DLD1 (cell line): ENCODE measurements around the gene AGBL4.

Source experiments
- in situ Hi-C: cut with HindIII; loops from 2 replicates; pipeline ENCODE4 v1.10.0; 2017; ENCODE audit warnings: low sequenced_read_pairs

The AGBL4 gene

DNA sequence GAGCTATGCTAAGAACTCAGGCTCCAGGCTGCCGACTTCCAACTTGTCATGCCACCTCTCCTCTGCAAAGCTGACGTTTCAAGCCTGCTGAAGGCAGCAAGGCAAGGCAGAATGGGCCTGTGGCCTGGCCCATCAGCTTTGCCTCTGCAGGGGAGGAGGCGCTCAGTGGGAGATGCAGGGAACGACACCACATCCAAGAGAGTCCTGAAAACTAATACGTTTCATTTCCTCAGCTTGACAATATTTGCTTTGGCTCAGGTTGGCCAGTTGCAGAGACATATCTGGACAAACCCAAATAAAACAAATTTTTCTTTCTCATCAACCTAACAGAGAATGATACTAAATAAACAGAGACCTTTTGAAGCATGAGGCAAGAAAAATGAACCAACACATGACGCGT lies 1282.4 kb downstream of the AGBL4 start:
- in situ Hi-C loops: no loop called here

DNA sequence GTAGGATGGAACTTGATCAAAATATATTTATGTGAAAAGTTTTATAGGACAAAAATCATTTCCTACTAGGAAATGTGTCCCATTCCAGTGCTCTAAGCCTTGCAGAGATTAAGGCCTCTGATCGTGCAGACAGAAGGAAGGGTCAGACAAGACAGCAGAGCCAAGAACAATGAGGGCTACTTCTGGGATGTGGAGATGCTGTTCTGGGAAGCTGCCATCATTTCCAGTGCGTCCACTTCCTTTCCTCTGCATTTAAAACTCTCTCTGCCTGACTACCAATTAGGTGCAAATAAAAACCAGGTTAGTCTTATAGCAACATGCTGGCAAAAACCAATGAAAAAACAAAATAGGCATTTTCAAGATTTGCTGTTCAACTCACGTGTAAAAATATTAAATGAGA lies 1283.1 kb downstream of the AGBL4 start:
- in situ Hi-C loops: no loop called here

DNA sequence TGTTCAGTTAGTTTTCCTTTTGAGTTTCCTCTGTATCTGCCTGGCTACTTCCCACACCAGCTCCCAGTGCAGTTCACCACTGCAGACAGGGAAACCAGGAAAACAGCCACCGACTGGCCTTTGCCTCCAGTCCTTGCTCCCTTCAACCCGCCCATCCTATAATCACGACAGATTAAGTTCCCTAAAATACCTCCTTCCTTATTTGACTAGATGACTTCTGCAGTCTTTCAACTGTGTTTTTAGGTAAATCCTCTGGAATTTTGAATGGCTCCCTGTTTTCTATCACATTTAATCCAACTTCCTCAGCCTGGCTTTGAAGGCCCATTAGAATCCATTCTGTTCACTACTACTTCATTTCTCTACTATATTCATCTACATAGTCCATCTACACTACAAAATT lies 1284.7 kb downstream of the AGBL4 start:
- in situ Hi-C loops: no loop called here

DNA sequence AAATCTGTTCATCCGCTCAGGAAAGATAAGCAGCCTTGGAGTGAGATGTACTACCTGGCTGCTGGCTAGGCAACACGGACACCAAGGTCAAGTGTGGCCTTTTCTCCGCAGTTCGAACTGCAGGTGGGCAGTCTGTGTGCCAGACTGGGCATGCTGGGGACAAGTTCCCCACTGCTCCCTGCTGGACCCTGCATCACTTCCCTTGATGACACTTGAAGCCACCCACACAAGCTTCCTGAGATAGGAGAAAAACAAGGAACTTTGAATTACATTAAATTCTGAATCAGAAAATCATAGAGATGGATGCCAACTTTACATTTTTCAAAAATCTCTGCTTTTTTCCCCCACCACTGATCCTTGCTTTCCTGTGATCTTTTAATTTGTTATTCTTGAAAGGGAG lies 1285.4 kb downstream of the AGBL4 start:
- in situ Hi-C loops: no loop called here

- in situ Hi-C loops: no loop called here
Observed at GRCh38 chr1:48735796-48736195, 1288.0 kb downstream of the AGBL4 start.

- in situ Hi-C loops: no loop called here
Observed at GRCh38 chr1:48730164-48730910, 1293.4 kb downstream of the AGBL4 start.

- in situ Hi-C loops: no loop called here
Observed at GRCh38 chr1:48728584-48728983, 1295.2 kb downstream of the AGBL4 start.

DNA sequence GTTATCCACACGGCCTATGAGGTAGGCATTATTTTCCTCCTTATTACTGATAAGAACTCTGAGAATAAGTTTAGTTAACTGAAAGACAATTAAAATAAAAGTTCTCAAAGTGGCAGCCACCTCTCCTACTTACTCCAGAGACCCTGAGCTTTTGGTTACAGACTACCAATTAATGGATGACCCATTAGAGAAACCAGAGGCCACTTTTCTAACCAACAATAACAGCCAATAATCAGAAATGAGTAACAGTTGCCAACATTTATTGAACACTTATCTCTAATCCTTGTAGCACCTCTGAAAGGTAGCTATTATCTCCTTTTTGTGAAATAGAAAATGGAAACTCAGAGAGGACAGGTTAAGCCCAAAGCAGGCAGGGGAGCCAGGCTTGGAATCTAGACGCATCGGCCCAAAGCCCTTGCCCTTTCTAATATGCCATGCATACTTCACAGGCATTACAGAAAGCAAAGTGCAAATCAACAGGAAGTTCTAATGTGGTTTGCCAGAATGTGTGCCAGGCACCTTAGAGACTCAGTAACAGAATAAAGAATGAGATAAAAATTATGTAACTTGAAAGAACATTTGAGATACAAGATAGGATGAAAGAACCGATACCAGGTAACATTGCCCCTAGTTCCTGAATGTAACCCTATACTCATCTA lies 1297.1 kb downstream of the AGBL4 start:
- in situ Hi-C loops: no loop called here

GRCh38 chr1:48726139-48726538 lies 1297.6 kb downstream of the AGBL4 start:
- in situ Hi-C loops: no loop called here

DNA sequence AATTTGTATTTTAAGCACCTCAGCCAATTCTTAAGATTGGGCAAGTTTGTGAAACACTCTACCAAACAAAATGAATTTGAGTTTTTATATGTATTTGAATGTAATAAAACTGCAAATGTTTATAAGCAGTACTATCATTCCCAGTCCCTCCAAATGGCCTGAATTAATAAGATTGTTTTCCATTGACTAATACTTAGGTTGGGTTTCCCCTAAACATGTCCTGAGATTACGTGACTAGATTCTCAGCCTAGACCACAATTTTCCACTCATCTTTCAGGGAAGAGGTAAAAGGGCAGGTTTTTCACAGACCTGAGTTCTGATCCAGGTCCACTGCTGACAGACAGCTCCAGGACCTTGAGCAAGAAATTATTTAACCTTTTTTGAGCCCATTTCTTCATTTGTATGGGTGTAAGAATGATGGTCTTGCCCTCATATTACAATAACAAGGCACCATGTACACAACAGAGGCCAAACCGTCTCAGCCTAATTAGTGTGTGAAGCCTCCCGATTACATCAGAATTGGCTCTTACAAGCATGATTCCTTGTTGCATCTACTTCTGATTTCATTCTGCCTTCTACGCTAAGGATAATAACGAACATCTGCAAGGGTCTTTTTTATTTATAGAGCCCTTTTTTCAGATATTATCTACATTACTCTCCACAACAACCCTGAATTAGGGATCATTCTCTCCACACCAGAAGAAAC lies 1298.3 kb downstream of the AGBL4 start:
- in situ Hi-C loops: no loop called here

GRCh38 chr1:48720929-48721328 lies 1302.8 kb downstream of the AGBL4 start:
- in situ Hi-C loops: no loop called here

- in situ Hi-C loops: no loop called here
Observed at GRCh38 chr1:48718705-48719104, 1305.0 kb downstream of the AGBL4 start.

- in situ Hi-C loops: no loop called here
Observed at GRCh38 chr1:48718116-48718630, 1305.6 kb downstream of the AGBL4 start.

DNA sequence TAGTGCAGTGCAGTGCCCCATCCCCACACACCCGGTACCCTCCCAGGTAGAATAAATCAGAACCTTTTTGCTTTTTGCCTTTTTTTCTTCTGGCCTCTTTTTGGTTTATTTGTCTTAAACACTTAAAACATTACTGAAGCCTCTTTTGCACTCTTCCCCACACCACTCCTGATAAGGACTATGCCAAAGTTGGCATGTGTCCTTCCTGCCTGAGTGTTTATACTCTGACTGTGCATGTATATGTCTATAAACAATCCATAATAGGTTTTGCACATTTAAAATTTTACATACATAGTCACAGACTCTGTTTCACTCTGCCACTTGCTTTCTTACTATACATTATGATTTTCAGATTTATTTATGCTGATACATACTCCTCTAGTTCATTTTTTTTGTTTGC lies 1306.7 kb downstream of the AGBL4 start:
- in situ Hi-C loops: no loop called here

DNA sequence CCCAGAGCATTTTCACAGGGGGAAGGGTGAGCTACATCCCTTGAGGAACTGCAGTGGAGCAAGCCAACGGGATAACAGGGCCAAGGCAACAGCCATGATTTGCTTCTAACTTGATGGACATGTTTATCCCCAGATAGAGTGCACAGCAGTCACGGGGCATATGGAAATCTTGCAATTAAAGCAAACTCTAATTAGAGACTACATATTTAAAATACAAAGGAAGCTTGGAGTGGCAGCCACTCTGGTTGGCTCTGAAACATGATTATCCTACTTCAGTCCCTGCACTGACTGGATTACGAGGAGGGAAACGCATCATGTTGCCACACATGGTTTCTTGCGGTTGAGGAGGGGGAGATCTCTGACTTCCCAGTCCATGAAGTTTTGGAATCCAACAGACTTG lies 1307.8 kb downstream of the AGBL4 start:
- in situ Hi-C loops: no loop called here

GRCh38 chr1:48710915-48711314 lies 1312.8 kb downstream of the AGBL4 start:
- in situ Hi-C loops: no loop called here

GRCh38 chr1:48710318-48710717 lies 1313.4 kb downstream of the AGBL4 start:
- in situ Hi-C loops: no loop called here

- in situ Hi-C loops: no loop called here
Observed at GRCh38 chr1:48704736-48705135, 1319.0 kb downstream of the AGBL4 start.

GRCh38 chr1:48701445-48701844 lies 1322.3 kb downstream of the AGBL4 start:
- in situ Hi-C loops: no loop called here

DNA sequence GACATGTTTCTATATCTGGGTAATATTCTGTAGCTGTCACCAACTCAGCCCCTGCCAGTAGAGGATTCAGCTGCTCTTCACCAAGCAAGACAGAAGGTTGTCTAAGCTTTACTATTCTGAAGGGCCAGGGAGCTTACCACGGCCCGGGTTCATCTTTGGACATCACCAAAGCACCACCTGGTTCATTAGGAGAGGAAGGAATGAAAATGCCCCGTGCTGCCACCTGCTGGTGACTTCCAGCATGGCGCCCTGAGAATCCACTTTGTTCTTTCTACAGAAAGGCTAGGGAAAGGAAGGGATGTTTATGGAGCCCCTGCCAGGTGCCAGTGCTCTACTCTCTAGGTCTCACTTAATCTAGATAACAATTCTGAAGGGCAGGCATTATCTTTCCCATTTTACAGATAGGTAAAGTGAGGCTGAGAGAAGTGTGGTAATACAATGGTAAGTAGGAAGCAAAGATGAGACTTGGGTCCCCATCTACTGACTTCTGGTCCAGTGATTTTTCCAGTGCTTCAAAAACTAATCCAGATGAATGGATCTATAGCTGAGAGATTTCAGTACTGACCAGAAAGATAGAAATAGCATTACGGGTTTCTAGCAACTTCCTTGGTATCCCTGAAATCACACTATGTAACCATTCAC lies 1326.6 kb downstream of the AGBL4 start:
- in situ Hi-C loops: no loop called here

- in situ Hi-C loops: no loop called here
Observed at GRCh38 chr1:48695161-48695560, 1328.6 kb downstream of the AGBL4 start.
